Measurements from ENCODE around the gene FBXW8.

FBXW8 gene

GRCh38 chr12:117080661-117081144 lies 170.0 kb downstream of the FBXW8 start:
- no peaks in the 10 kb centered on the region for H3K4me1 ChIP-seq (ENCODE audit: control insufficient read depth in 1 of 2, insufficient read depth in 2 of 2, low read length in 2 of 2)
- no peaks in the 10 kb centered on the region for H3K9me3 ChIP-seq (ENCODE audit: control insufficient read depth in 1 of 2, low read length in 2 of 2)
- no peak overlapping the region for H3K27ac ChIP-seq (ENCODE audit: low read length)
- H3K27me3 ChIP-seq (ENCODE audit: low read depth, low read length): no peaks in the 10 kb centered on the region
- no peaks in the 10 kb centered on the region for H3K36me3 ChIP-seq (ENCODE audit: control insufficient read depth in 1 of 2, insufficient read depth in 2 of 2, low read length in 2 of 2)
- H3K4me3 ChIP-seq (ENCODE audit: low read depth in 1 of 2, low read length in 2 of 2): no peak overlapping the region
